ENCODE results near the gene DNAJB11.
A peak's percentile ranks its signal among the peaks of the same experiment; 100 is the strongest.
"Not testable (repeated sequence)": the region's sequence is repeated elsewhere in the genome, so short reads cannot be mapped to it uniquely, and the experiment has no call there.

Gene DNAJB11

GRCh38 chr3:186570096-186570940 is at the start of gene DNAJB11:
Gene DNAJB11, plus strand, starts transcription at chr3:186570720. Its CDS starts 178 bp downstream, at chr3:186570898.
- peak; percentile 100 for DNase-seq

GRCh38 chr3:186520957-186521842 is 49.3 kb upstream of the DNAJB11 start:
- DNase-seq = no peak

GRCh38 chr3:186523022-186523421 is 47.5 kb upstream of the DNAJB11 start:
- DNase-seq = no peak

DNA sequence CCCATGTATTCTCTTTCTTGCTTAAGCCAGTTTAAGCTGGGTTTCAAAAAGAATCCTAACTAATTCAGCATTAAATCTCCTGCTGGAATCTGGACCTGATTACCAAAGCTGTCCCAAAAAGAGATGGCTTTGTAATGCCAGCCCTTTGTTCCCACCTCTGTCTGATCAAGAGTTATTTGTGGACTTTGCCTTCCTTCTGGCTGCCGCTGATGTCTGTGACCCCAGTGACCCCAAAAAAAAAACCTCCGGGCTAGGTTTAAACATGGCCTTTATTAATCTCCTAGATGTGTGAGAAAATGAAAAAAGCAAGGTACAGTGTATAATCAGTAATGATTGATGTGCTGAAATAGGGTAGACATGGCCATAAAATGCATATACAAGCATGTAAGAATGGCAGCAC is 47.1 kb upstream of the DNAJB11 start:
- no peak for DNase-seq

GRCh38 chr3:186524616-186525015 is 45.9 kb upstream of the DNAJB11 start:
- no peak for DNase-seq

GRCh38 chr3:186525369-186526255 is 44.9 kb upstream of the DNAJB11 start:
- DNase-seq = no peak

DNA sequence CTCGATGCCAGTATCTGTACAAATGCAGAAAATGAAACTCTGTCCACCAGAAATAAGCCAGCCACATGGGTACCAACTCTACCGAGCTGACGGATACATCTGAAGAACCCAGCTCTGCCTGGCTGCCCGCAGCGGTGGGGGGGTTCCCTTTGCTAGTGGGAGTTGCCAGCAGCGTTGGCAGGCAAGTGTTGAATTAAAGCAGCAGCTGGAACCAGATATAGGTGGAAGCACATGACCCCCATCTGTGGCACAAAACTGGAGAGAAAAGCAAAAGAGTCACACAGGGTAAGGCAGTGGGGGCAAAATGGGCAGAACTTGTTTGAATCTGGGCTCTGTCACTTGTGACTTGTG is 44.3 kb upstream of the DNAJB11 start:
- DNase-seq = no peak

GRCh38 chr3:186529201-186529999 is 41.1 kb upstream of the DNAJB11 start:
- no peak for DNase-seq

DNA sequence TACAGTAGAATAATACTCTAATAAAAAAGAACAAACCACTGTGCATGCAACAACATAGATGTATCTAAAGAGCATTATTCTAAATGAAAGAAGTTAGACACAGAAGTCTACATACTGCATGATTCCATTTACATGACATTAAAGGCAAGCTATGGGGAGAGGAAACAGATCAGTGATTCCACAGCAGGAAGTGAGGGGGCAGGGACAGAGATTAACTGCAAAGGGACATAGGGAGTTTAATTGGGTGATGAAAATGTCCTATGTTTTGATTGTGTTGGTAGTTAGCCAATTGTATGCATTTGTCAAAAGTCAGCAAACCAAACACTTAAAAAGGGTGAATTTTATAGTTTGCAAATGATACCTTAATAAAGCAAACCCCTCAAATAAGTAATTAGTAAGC is 40.1 kb upstream of the DNAJB11 start:
- no peak for DNase-seq

DNA sequence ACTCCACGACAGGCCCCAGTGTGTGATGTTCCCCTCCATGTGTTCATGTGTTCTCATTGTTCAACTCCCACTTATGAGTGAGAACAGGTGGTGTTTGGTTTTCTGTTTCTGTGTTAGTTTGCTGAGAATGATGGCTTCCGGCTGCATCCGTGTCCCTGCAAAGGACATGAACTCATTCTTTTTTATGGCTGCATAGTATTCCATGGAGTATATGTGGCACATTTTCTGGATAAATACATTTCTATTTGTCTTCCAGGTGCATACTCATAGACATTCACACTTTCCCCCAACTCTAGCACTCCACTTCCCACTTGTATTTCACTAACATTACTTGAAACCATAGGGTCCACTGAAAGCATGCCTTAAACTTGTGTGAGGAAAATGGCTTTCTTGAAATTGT is 38.8 kb upstream of the DNAJB11 start:
- DNase-seq = not testable (repeated sequence)

GRCh38 chr3:186532598-186533072 is 37.9 kb upstream of the DNAJB11 start:
- no peak for DNase-seq

DNA sequence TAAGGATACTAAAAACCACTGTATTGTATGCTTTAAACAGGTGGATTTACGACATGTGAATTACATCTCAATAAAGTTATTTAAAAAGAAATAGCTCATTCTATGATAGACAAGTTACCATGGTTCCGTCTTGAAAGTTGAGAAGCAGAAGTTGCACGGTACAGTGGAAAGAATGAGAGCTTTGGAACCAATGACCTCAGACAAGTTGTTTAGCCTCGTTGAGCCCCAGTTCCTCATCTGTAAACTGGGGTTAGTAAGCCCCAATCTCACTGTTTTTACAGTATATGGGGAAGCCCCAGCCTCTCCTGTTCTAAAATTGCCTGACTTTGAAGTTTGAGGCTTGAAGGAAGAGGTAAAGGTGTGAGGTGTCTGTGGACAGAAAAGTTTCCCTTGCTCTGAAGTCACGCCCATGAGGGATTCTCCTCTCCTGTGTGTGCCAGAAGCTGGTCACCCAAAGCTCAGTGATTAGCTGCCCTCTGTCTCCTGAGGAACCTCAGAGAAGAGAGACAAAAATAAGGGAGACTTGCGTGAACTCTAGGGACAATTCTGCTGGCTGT is 36.3 kb upstream of the DNAJB11 start:
- no peak for DNase-seq

DNA sequence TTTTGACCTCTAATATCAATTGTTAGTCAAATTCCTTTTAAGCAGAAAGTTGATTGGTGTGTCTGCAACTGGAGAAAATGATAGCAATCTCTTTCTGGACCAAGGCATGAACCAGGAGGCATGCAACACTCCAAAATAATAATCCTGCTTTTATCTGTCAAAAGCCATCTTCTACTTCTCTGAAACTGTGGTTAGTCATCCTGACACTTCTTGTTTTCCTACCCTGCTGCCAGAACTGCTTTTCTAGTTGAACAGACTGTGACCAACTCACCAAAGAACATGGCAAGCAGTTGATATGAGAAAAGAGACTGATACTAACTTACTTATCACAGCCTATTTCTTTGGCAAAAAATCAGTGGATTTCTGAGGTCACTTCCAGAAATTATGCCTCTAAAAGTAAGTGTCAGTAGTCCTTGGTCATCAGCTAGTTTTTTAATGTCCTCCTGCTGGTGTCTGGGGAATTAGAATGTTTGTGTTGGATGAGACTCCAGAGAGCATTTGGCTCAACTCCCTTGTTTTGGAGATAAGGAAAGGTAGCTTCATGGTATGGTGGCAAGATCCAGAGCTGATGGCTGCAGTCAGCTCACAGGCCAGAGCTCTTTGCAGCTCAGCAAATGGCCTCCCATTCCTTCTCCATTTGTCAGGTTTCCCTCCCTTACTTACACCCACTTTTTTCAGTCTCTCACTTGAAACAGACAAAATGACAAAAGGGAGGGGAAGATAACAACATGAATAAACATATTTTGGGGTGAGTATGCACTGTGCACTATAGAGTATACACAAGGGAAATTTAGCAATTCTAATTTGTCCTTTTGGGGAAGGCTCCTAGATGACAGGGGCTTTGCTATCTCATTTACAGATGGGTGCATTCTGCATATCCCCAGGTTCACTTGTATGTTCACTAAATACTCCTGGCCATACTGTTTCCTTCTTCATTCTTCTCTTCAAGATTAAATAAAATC is 33.4 kb upstream of the DNAJB11 start:
- DNase-seq = no peak

- no peak for DNase-seq
Observed at GRCh38 chr3:186538779-186539178, 31.7 kb upstream of the DNAJB11 start.

DNA sequence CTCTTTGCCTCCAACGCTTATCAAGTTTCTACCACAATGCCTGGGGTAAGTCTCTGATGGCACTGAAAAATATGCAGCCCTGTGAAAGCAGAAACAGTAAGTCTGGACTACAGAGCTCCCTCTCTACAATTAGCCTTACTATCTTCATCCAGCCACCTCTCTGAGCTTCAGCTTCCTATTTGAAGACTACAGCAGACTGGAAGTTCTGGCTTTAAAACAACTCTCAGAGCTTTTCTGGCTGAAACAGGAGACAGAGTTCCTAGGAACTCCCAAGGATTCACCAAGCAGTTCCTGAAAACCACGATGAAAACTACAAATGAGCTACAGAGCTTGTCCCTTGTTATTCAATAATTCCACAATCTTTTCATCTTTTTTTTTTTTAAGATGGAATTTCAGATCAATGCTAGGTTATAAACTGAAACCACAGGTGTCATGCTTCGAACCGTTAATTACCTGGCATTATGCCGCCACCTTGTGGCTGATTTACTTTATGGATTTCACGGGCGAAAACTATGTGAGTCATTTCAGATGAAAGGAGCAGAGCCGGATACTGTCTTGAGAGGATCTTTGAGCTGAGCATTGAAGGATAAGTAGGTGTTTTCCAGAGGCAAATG is 30.2 kb upstream of the DNAJB11 start:
- DNase-seq = peak; percentile 35

DNA sequence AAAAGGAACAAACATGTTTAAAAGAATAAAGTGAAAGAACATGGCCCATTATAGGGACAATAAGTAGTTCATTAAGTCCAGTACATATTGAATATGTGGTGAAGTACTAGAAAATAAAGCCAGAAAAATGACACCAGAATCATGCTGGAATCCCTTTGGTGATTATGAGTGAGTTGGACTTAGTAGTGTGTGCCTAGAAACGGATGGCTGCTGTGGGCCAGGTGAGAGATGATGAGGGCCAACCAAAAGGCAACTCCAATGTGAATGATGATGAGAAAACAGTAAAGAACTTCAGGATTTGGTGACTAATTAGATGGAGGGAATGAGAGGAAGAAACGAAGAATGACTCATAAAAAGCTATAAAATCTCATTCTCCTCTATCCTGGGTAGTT is 29.7 kb upstream of the DNAJB11 start:
- no peak for DNase-seq

DNA sequence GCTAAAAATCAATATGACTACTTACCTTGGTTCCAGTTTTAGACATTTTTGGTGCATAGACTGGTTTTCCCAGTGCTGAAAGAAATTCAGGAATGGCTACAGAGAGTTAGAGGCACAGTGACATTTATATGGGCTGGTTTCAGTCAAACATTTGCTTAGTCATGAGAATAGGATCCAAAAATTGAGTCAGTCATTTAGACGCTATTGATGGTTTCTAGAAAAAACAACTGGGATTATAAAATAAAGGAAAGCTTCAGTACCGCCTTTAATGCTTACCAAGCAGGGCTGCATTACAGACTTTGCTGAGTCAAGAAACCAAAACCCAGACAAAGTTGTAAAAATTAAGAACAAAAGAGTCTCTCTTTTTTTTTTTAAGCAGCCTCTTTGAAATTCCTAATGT is 26.2 kb upstream of the DNAJB11 start, which contains the start of gene CRYGS:
Gene CRYGS (minus strand): TSS at position 100 of the 400 bp plus-strand sequence. CDS start 54 bp downstream, at position 46.
- no peak for DNase-seq

GRCh38 chr3:186549497-186549896 is 21.0 kb upstream of the DNAJB11 start:
- DNase-seq = no peak

DNA sequence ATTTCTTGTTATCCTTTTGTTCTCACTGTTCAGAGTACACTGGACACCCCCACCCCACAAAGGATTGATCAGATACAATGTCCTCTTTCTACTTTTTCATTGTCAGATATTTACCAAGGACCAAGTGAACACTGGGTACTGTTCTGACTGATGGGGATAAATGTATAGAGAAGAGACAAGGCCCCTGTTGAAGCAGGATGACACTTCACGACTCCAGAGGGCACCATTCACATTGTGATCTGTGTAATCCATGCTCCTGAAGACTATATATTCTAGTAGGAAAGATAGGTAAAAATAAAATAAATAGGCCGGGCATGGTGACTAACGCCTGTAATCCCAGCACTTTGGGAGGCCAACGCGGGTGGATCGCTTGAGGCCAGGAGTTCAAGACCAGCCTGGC is 19.1 kb upstream of the DNAJB11 start:
- DNase-seq = no peak
